ENCODE data around the gene NRDE2. TPM values are rescaled to one million over a fixed set of nuclear protein-coding genes. Genes with fewer than 3 reads are reported as not detected.

The NRDE2 gene, protein sequence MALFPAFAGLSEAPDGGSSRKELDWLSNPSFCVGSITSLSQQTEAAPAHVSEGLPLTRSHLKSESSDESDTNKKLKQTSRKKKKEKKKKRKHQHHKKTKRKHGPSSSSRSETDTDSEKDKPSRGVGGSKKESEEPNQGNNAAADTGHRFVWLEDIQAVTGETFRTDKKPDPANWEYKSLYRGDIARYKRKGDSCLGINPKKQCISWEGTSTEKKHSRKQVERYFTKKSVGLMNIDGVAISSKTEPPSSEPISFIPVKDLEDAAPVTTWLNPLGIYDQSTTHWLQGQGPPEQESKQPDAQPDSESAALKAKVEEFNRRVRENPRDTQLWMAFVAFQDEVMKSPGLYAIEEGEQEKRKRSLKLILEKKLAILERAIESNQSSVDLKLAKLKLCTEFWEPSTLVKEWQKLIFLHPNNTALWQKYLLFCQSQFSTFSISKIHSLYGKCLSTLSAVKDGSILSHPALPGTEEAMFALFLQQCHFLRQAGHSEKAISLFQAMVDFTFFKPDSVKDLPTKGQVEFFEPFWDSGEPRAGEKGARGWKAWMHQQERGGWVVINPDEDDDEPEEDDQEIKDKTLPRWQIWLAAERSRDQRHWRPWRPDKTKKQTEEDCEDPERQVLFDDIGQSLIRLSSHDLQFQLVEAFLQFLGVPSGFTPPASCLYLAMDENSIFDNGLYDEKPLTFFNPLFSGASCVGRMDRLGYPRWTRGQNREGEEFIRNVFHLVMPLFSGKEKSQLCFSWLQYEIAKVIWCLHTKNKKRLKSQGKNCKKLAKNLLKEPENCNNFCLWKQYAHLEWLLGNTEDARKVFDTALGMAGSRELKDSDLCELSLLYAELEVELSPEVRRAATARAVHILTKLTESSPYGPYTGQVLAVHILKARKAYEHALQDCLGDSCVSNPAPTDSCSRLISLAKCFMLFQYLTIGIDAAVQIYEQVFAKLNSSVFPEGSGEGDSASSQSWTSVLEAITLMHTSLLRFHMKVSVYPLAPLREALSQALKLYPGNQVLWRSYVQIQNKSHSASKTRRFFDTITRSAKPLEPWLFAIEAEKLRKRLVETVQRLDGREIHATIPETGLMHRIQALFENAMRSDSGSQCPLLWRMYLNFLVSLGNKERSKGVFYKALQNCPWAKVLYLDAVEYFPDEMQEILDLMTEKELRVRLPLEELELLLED
- polyA plus RNA-seq (ENCODE audit: insufficient read length) = 8.5 TPM

GRCh38 chr14:90331497-90332270 lies at the start of gene NRDE2:
Gene NRDE2 (minus strand): TSS chr14:90331941. CDS start chr14:90331904, 37 bp downstream.
- peak; percentile 78 for DNase-seq (ENCODE audit: low read depth)

DNA sequence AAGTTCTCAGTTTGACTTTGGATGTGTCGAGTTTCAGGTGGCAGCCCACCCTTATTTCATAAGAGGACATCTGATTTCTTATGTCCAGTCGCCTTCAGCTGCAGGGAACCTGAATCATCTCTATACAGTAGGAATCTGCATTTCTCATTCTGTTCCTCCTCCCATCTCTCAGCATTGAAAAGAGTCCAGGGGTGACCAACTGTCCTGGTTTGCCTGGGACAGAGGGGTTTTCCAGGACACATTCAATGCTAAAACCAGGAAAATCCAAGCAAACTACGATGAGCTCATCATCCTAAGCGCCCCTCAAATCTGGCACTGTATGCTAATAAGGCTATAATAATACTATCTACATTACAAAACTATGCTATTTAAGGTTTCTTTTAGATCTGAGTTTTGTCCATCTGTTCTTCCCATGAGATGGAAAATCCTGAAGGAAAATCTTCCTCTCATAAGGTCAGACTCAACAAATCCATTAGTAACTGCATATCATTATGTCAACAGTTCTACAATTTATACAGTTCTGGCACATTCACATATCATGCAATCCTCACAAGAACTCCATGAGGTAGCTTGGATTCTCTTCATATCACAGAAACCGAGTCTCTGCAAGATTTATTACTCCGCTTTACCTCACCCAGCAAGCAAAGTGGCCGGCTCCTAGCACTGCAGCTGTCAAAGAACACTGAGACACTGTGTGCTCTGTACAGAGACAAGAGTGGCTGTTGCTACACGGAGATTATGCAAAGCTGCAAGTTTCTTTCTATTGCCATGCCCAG lies 49.5 kb upstream of the NRDE2 start:
- no peak for DNase-seq (ENCODE audit: low read depth)

GRCh38 chr14:90379106-90379505 lies 47.4 kb upstream of the NRDE2 start:
- DNase-seq (ENCODE audit: low read depth) = no peak

- DNase-seq (ENCODE audit: low read depth) = no peak
These were observed 46.5 kb upstream of the NRDE2 start for GRCh38 chr14:90378249-90378648.

- DNase-seq (ENCODE audit: low read depth) = no peak
These were observed 44.2 kb upstream of the NRDE2 start for GRCh38 chr14:90375934-90376333.

DNA sequence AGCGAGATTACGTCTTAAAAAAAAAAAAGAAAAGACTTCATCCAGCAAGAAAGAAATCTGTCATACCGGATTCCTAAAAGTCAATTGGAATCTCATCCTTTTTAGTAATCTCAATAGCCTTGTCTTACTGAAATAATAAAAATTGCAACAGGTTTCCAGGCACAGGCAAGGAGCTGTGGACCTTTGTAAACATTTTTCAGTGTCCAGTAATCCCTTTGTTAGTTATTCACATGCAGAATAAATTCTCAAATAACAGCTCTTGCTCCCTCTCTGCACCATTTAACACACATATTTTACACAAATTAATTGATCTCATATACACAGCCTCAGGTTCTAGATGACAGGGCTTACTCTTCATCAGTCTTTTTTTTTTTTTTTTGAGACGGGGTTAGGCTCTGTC lies 43.1 kb upstream of the NRDE2 start:
- DNase-seq (ENCODE audit: low read depth) = no peak

- no peak for DNase-seq (ENCODE audit: low read depth)
These were observed 42.1 kb upstream of the NRDE2 start for GRCh38 chr14:90373887-90374286.

DNA sequence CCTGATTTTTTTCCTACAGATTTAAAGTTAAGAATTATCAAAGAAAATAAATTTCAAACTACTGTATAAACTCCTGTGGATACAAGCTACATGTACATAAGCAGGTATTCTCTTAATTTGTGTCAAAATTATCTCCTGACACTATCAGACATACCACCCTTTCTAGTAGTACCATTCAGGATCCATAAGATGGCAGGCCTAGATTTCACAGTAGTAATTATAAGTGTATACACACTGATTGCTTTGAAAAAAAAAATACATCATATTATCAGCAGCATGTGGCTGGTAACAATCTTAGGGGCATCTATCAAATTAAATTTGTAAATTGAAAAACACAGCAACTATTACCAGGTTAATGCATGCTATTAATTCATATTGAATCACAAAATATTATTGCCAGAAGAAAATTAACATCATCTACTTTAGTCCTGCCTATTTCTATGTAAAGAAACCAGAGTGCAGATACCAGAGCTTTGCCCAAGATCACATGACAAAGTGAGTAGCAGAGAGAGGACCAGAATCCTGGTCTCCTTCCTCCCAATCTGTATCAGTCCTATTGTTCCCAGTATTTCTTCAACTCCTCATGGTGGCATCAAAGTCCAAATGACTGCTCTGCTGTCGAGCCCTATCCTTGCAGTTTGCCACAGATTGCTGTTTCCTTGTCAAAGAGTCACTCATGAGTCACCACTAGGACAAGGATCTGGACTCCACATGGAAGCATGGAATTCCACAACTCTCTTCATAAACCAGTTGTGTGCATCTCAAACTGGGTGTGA lies 37.4 kb upstream of the NRDE2 start:
- no peak for DNase-seq (ENCODE audit: low read depth)

DNA sequence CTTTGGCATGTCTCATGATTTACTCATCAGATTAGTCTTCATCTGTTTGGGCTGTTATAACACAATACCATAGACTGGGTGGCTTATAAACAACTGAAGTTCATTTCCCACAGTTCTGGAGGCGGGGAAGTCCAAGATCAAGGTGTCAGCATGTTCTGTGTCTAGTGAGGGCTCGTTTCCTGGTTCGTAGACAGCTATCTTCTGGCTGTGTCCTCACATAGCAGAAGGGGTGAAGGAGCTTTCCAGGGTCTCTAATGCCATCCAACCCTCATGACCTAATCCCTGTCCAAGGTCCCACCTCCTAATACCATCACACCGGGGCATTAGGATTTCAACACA lies 30.8 kb upstream of the NRDE2 start:
- no peak for DNase-seq (ENCODE audit: low read depth)

DNA sequence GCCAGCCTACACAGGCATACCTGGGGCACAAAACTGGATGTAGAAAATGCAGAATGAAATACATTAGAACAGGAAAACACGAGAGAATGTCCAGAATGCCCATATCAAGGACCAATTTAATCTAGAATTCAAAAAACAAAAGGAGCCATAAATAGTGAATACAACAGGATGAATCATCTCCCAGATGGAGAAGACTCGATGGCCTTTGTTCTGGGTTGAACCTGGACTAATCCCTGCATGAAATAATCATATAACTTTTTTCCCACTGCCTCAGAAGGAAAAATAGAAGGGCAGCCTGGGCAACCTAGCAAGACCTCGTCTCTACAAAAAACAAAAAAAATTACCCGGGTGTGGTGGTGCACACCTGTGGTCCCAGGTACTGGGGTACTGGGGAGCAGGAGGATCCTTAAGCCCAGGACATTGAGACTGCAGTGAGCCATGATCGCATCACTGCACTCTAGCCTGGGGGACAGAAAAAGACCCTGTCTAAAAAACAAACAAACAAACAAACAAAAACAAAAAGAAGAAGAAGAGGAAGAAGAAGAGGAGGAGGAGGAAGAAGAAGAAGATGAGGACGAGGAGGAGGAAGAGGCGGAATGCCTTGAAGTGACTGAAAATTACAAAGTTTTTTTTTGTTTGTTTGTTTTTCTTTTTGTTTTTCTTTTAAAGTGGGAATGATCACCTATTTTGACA lies 30.3 kb upstream of the NRDE2 start:
- DNase-seq (ENCODE audit: low read depth) = no peak

DNA sequence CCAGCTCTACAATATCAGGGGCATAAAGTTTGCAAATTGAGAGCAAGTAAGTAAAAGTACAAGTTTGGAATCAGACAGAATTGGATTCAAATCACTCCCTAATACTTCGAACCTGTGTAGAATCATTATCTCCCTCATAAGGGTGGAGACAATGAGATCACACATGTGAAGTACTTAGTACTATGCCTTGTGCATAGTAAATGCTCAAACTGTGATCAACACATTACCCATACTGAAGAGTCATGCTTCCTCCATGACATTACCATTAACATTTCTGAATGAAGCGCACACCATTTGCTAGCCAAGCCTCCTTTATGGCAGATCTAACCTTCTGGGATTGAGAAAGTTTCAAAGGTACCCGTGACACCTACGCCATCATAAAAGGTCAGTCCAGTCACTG lies 26.6 kb upstream of the NRDE2 start:
- DNase-seq (ENCODE audit: low read depth) = no peak

DNA sequence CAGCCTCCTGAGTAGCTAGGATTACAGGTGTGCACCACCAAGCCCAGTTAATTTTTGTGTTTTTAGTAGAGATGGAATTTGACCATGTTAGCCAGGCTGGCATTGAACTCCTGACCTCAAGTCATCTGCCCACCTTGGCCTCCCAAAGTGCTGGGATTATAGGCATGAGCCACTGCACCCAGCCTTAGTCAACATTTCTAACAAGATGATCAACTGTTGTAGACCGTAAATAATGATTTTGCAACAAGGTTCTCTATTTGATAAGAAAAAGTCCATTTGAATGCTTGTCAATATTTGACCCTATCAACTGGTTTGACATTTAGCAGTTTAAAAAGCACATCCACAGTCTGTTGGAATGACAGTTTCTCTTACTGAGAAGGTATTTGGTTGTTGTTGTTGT lies 25.2 kb upstream of the NRDE2 start:
- DNase-seq (ENCODE audit: low read depth) = no peak

DNA sequence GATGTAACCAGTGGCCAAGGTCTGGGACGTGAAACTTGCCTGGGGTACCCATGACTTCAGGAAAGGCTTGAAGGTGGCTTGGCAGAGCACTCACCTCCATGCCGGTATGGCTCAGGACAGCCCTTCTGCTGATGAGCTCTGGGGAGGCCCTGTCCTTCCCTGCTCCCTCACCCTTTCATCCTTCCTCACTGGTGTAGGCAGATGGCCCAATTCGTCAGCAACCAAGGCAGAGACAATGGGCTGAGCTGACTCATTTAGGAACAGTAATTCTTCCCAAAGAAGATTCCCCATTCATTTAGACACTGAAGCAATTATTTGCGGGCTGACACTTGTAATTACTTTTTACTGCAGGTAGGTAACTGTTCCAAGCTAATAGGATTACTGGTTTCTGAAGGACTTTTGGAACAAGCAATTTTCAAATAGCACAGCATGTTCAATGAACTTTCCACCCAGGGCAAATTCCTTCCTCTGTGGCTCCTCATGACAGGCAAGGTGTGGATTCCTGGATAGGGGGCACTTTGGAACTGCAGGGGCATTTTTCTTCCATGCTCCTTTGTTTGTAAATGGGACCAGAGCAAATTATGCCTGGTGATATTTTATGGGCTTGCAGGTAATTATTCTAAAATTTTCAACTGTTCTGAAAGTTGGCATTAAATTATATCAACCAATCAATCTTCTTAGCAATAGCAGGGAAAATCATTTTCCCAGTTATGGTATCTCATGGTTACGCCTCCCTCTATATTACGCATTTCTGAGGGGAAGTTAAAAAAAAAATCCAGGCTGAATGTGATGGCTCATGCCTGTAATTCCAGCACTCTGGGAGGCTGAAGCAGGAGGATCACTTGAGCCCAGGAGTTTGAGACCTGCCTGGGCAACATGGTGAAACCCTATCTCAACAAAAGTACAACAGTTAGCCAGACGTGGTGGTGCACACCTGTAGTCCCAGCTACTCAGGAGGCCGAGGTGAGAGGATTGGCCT lies 24.1 kb upstream of the NRDE2 start:
- DNase-seq (ENCODE audit: low read depth) = no peak

DNA sequence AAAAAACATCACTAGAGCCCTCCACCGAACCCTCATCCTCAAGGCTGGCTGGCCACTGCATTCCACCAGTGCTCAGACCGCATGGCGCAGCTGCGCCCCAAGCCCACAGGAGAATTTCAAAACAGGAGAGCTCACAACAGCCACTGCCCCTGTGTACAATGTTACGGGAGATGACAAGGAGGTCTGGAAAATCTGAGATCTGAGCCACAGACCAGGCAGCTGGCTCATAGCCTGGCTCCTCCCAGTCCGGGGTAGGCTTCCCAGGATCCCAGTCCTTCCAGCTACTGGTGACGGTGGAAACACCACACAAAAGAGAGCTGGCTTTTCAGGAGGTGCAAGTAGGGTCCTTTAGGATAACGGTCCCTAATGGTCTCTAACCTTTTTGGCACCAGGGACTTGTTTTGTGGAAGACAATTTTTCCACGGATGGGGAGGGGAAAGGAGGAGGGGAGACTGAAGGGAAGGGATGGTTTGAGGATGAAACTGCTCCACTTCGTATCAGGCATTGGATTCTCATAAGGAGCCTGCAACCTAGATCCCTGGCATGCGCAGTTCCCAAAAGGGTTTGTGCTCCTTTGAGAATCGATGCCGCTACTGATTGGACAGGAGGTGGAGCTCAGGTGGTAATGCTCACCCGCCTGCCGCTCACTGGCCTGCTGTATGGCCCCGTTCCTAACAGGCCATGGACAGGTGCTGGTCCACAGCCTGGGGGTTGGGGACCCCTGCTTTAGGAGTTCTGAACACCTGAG lies 23.0 kb upstream of the NRDE2 start:
- no peak for DNase-seq (ENCODE audit: low read depth)

DNA sequence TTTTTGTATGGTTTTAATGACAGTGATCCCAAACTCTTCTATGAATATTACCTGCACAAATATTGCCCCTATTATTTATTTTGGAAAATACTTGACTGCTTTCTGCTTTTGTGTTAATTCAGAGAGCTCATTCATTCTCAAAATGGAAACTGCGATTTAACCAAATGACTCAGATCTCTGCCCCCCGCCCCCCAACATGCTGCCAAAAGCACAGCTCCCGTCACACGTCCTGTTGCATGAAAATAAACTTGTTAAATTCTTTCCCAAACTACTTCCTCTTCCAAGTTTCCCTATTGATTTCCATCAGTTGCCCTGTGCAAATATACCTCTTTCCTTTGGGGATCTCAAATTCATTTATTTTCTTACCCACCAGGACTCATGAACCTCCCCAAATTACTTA lies 18.0 kb upstream of the NRDE2 start:
- DNase-seq (ENCODE audit: low read depth) = no peak

- DNase-seq (ENCODE audit: low read depth) = no peak
These were observed 16.5 kb upstream of the NRDE2 start for GRCh38 chr14:90348270-90348669.

- DNase-seq (ENCODE audit: low read depth) = no peak
These were observed 13.5 kb upstream of the NRDE2 start for GRCh38 chr14:90345239-90345557.

Data from forelimb muscle (tissue), 1 donor.